Stimulated activated CD8-positive, alpha-beta memory T cell treated with anti-CD3 and anti-CD28 coated beads, Interleukin-4, amount 100 ng/mL, for 1 hour (primary cell): Measurements from ENCODE around the gene PCNX4.

Experiments
- DNase-seq, 2 donors: peaks; one replicate each; pipeline ENCODE4 v3.0.0-alpha.2; 2020; ENCODE audit warnings: low read depth in 2 of 2, low spot score in 1 of 2

PCNX4 gene

GRCh38 chr14:60204843-60205774, 113.4 kb downstream of the PCNX4 start:
- no peak for DNase-seq

- no peak for DNase-seq
Measured at GRCh38 chr14:60206249-60206670, 114.5 kb downstream of the PCNX4 start.

- DNase-seq: no peak
Measured at GRCh38 chr14:60206837-60207533, 115.3 kb downstream of the PCNX4 start.

- DNase-seq: no peak
Measured at GRCh38 chr14:60210703-60211102, 119.0 kb downstream of the PCNX4 start.

GRCh38 chr14:60211153-60211552, 119.4 kb downstream of the PCNX4 start:
- DNase-seq: no peak

- DNase-seq: no peak
Measured at GRCh38 chr14:60212503-60213371, 121.0 kb downstream of the PCNX4 start.

- DNase-seq: no peak
Measured at GRCh38 chr14:60214003-60214402, 122.3 kb downstream of the PCNX4 start.

- DNase-seq: no peak
Measured at GRCh38 chr14:60214415-60215126, 122.8 kb downstream of the PCNX4 start.

- no peak for DNase-seq
Measured at GRCh38 chr14:60215127-60215444, 123.4 kb downstream of the PCNX4 start.

- DNase-seq: no peak
Measured at GRCh38 chr14:60215520-60216420, 124.0 kb downstream of the PCNX4 start.

GRCh38 chr14:60217713-60218112, 126.0 kb downstream of the PCNX4 start:
- no peak for DNase-seq
